GM18498 (cell line): ENCODE results near the gene CGREF1.
A peak's percentile ranks its signal among the peaks of the same experiment; 100 is the strongest.

ENCODE experiments used
- ATAC-seq: cut with Tn5 transposase; IDR thresholded peaks from one replicate; pipeline ENCODE4 v1.9.1; 2021; ENCODE audit warnings: mild to moderate bottlenecking, moderate library complexity; ENCODE audit not compliant: unreplicated experiment

The CGREF1 gene

GRCh38 chr2:27089111-27089954, 29.6 kb downstream of the CGREF1 start:
- ATAC-seq, result no peak

DNA sequence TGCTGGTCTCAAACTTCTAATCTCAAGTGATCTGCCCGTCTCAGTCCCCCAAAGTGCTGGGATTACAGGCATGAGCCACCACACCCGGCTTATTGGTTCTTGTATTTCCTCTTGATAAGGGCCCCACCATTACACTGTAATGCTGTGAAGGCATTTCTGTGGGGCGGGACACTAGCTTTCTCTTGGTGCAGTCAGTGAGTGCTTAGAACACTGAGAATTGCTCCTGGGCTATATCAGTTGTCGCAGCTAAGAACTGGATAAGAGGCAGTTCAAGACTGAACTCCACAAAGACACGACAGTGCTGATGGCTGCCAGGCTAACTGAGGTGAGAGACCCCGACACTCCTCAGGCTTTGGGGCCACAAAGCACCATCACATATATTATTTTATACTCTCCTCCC, 30.3 kb downstream of the CGREF1 start:
- no peak for ATAC-seq

GRCh38 chr2:27087823-27088410, 31.0 kb downstream of the CGREF1 start:
- no peak for ATAC-seq

- peak; percentile 1 for ATAC-seq
Measured at GRCh38 chr2:27086724-27087593, 32.0 kb downstream of the CGREF1 start, which contains the start of gene KHK. Gene KHK, plus strand, starts transcription at chr2:27086772. Its CDS starts 488 bp downstream, at chr2:27087260.

- ATAC-seq, result peak; percentile 78
Measured at GRCh38 chr2:27086090-27086723, 32.7 kb downstream of the CGREF1 start.

DNA sequence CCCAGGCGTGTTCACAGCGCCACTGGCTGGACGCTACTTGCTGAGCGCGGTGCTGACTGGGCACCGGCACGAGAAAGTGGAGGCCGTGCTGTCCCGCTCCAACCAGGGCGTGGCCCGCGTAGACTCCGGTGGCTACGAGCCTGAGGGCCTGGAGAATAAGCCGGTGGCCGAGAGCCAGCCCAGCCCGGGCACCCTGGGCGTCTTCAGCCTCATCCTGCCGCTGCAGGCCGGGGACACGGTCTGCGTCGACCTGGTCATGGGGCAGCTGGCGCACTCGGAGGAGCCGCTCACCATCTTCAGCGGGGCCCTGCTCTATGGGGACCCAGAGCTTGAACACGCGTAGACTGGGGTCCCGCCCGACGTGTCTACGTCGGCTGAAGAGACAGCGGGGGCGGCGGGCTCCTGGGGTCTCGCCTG, 33.2 kb downstream of the CGREF1 start:
- ATAC-seq, result peak; percentile 3

DNA sequence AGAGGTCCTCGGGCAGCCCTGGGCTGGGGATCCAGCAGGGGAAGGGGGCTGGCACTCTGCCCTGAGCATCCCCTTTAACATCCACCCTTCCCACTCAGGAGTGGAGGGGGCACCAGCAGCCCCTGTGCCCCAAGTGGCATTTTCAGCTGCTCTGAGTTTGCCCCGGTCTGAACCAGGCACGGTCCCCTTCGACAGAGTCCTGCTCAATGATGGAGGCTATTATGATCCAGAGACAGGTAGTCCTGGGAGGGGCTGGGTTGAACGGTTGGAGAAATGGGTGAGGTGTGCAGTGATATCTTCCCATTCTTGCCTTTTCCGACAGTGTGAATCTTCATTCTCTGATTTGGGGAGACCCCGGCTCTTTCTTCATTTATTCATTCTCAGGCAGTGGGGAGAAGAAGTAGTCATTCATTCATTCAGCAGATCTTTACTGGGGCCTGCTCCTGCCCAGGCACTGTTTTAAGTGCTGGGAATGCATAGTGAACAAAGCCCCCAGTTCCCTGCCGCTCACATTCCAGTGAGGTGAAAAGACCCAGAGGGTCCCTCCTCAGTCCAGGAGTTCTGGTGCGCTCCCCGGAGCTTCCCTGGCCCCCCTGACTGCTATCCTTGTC, 33.8 kb downstream of the CGREF1 start:
- no peak for ATAC-seq

GRCh38 chr2:27084297-27085061, 34.4 kb downstream of the CGREF1 start:
- no peak for ATAC-seq

DNA sequence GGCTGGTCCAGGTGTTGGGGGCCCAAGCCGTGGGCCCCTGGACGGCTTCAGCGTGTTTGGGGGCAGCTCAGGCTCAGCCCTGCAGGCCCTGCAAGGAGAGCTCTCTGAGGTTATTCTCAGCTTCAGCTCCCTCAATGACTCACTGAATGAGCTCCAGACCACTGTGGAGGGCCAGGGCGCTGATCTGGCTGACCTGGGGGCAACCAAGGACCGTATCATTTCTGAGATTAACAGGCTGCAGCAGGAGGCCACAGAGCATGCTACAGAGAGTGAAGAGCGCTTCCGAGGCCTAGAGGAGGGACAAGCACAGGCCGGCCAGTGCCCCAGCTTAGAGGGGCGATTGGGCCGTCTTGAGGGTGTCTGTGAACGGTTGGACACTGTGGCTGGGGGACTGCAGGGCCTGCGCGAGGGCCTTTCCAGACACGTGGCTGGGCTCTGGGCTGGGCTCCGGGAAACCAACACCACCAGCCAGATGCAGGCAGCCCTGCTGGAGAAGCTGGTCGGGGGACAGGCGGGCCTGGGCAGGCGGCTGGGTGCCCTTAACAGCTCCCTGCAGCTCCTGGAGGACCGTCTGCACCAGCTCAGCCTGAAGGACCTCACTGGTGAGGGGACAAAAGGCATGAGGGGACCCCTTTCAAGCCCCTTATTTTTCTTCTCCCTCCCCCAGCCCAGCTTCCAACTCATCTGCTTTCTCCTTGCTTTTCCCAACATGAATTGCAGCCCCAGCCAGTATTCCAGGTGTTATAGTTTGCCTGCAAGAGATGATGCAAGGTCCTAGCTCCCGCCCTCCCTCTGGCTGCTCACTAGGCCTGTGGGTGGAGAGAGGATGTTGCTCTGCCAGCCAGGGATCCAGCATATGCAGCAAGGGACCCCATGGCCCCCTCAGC, 35.3 kb downstream of the CGREF1 start:
- ATAC-seq, result no peak

DNA sequence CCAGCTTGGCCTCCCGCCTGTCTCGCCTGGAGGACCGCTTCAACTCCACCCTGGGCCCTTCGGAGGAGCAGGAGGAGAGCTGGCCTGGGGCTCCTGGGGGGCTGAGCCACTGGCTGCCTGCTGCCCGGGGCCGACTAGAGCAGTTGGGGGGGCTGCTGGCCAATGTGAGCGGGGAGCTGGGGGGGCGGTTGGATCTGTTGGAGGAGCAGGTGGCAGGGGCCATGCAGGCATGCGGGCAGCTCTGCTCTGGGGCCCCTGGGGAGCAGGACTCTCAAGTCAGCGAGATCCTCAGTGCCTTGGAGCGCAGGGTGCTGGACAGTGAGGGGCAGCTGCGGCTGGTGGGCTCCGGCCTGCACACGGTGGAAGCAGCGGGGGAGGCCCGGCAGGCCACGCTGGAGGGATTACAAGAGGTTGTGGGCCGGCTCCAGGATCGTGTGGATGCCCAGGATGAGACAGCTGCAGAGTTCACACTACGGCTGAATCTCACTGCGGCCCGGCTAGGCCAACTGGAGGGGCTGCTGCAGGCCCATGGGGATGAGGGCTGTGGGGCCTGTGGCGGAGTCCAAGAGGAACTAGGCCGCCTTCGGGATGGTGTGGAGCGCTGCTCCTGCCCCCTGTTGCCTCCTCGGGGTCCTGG, 36.0 kb downstream of the CGREF1 start:
- ATAC-seq, result no peak

DNA sequence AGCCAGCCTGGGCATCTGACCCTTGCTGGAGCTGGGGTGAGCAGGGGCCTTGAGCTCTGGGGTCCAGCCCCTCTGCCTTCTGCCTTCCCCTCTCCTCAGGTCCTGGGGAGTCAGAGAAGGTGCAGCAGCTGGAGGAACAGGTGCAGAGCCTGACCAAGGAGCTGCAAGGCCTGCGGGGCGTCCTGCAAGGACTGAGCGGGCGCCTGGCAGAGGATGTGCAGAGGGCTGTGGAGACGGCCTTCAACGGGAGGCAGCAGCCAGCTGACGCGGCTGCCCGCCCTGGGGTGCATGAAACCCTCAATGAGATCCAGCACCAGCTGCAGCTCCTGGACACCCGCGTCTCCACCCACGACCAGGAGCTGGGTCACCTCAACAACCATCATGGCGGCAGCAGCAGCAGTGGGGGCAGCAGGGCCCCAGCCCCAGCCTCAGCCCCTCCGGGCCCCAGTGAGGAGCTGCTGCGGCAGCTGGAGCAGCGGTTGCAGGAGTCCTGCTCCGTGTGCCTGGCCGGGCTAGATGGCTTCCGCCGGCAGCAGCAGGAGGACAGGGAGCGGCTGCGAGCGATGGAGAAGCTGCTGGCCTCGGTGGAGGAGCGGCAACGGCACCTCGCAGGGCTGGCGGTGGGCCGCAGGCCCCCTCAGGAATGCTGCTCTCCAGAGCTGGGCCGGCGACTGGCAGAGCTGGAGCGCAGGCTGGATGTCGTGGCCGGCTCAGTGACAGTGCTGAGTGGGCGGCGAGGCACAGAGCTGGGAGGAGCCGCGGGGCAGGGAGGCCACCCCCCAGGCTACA, 36.8 kb downstream of the CGREF1 start:
- ATAC-seq, result no peak

GRCh38 chr2:27080603-27080936, 38.4 kb downstream of the CGREF1 start:
- no peak for ATAC-seq

DNA sequence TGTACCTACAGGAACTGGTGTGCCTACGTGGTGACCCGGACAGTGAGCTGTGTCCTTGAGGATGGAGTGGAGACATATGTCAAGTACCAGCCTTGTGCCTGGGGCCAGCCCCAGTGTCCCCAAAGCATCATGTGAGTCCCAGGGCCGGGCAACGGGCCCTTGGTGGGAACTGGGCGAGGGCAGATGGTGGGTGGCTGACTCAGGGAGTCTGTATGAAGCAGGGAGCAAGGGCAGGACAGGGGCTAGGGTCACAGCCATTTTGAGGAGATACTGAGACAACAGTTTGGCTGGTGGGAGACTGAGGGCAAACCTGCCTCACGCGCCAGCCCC, 38.8 kb downstream of the CGREF1 start:
- no peak for ATAC-seq

GRCh38 chr2:27079233-27080139, 39.4 kb downstream of the CGREF1 start:
- ATAC-seq, result no peak

DNA sequence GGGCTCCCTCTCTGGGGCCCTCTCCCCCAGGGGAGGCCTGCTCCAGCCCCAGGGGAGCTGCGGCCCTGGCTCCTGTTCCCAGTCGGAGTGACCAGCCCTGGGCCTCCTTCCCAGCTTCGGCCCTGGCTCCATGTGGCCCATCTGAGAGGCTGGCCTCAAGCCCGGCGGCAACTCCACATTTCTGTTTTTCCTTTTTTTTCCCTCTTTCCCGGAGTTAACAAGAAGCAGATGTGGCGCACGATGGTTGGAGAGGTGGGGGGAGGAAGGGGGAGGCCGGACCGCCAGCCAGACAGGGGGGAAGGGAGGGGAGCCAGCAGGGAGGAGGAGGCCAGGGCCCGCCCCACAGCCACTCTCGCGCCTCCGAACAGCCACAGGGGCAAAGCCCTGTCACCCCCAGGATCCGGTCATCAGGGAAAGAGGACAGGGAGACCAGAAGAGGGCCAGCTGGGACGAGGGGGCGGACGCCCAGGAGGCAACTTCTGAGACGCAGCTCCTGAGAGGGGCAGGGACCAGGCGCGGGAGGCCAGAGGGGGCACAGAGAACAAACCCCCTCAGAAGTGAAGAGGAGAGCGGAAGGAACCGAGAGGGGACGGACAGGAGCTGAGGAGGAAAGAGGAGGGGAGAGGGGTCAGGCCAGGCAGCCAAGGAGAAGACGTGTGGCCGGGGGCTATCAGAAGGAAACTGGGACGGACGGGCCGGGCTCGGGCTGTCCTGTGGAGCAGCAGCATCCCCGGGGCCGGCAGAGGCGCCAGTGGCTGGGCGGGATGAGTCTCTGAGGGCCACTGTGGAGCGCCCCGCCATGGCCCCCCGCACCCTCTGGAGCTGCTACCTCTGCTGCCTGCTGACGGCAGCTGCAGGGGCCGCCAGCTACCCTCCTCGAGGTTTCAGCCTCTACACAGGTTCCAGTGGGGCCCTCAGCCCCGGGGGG, 40.4 kb downstream of the CGREF1 start, which contains the start of gene EMILIN1:
TSS of gene EMILIN1 (plus strand) at position 349 of the 928 bp plus-strand sequence. CDS start at position 800, 451 bp downstream.
- ATAC-seq, result no peak

DNA sequence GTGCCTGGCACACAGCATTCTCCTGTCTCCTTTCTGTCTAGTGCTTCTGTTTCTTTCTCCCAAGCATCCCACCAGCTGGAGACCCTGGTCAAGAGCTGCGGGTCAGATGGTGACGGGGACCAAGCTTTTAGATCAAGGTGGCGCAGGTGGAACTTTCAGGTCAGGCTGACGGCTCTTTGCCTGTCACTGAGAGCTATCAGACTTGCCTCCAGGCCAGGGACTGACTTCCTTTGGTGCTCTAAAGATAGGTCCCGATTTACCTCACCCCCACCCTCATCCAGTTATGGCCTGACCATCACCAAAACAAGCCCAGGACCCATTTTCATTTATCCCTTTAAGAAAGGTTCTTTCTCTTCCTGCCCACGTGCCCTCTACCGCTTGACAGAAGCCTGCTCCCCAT, 41.7 kb downstream of the CGREF1 start:
- no peak for ATAC-seq
